HCT116 (cell line): ENCODE measurements around the gene SUSD4. TPM values are rescaled to one million over a fixed set of nuclear protein-coding genes. Genes with fewer than 3 reads are reported as not detected.

ENCODE experiments used
- ATAC-seq: fragments of 200-7000 bp; cut with Tn5 transposase; 2 replicates; pipeline ENCODE4 v1.9.1; 2020; ENCODE audit warnings: mild to moderate bottlenecking, moderate library complexity
- BruUV-seq: library from RNA; stranded (reverse); fragments of 400-500 nt; replicated peaks from 2 replicates; lab custom pipeline; 2021; lab: Mats Ljungman, UMichigan
- CTCF ChIA-PET: fragments of 300-600 bp; sonication (Branson Sonifier 250); formaldehyde crosslinking; loops from one replicate; lab custom pipeline; 2021; ENCODE audit warnings: antibody characterized with exemption; lab: Charles Lee
- POLR2A ChIA-PET: fragments of 300-600, 350-600 bp; sonication (Branson Sonifier 250); formaldehyde crosslinking; loops from one replicate; lab custom pipeline; 2021; ENCODE audit warnings: antibody characterized with exemption; lab: Charles Lee
- RAD21 ChIA-PET, 2 experiments: fragments of 300-600 bp; sonication (Branson Sonifier 250); formaldehyde crosslinking; loops; one replicate each; lab custom pipeline; 2023; ENCODE audit warnings: low total read pairs in 2 of 2; ENCODE audit not compliant: uncharacterized antibody in 2 of 2, unreplicated experiment in 2 of 2, low non-redundant PET in 1 of 2; lab: Charles Lee
- DNase-seq: peaks from one replicate; pipeline ENCODE4 v3.0.0-alpha.2; 2010; ENCODE audit warnings: low read depth, low spot score
- H2AFZ ChIP-seq: fragments of 200-600 bp; shearing (Covaris generic), sonication (generic); 2 replicates; pipeline ENCODE4 v1.6.1; 2017; ENCODE audit warnings: low read depth, mixed run types, mixed read lengths, antibody characterized with exemption, low read length; ENCODE audit not compliant: poor library complexity, severe bottlenecking
- H3K27ac ChIP-seq: 2 replicates; pipeline ENCODE4 v1.5.1; 2012; ENCODE audit warnings: low read depth, low read length
- H3K27me3 ChIP-seq: fragments of 200-600 bp; sonication (generic); 2 replicates; pipeline ENCODE4 v1.6.1; 2016; ENCODE audit warnings: mixed run types, low read length, mixed read lengths; ENCODE audit not compliant: insufficient read depth
- H3K36me3 ChIP-seq, 2 experiments: fragments of 200-500 bp in 1 of 2; fragments of 200-600 bp in 1 of 2; sonication (Bioruptor generic) in 1 of 2; sonication (generic) in 1 of 2; 2 replicates each; pipeline versions ENCODE4 v1.5.1 to v1.6.1; 2014 to 2016; ENCODE audit warnings: low read length in 2 of 2, inconsistent platforms in 1 of 2, mixed read lengths in 1 of 2, mixed run types in 1 of 2; ENCODE audit not compliant: insufficient read depth in 2 of 2, control insufficient read depth in 1 of 2
- H3K4me1 ChIP-seq, 2 experiments: fragments of 200-600 bp in 1 of 2; sonication (generic) in 1 of 2; 2 replicates each; pipeline versions ENCODE4 v1.5.1 to v1.6.1; 2012 to 2017; ENCODE audit warnings: low read length in 2 of 2, inconsistent platforms in 1 of 2, mild to moderate bottlenecking in 1 of 2, mixed read lengths in 1 of 2, mixed run types in 1 of 2, moderate library complexity in 1 of 2; ENCODE audit not compliant: insufficient read depth in 2 of 2, control insufficient read depth in 1 of 2
- H3K4me2 ChIP-seq: fragments of 200-600 bp; sonication (generic); 2 replicates; pipeline ENCODE4 v1.6.1; 2017; ENCODE audit warnings: mixed run types, low read length, mixed read lengths
- H3K4me3 ChIP-seq, 2 experiments: fragments of 200-600 bp in 1 of 2; sonication (generic) in 1 of 2; replicated peaks in 1 of 2; 2 replicates each; pipeline ENCODE4 v1.5.1; 2011 to 2016; ENCODE audit warnings: low read length in 2 of 2, control low read depth in 1 of 2, low read depth in 1 of 2, mild to moderate bottlenecking in 1 of 2, mixed read lengths in 1 of 2, mixed run types in 1 of 2
- H3K79me2 ChIP-seq: fragments of 200-600 bp; sonication (generic); 2 replicates; pipeline ENCODE4 v1.6.1; 2017; ENCODE audit warnings: mild to moderate bottlenecking, mixed run types, low read length, moderate library complexity, mixed read lengths; ENCODE audit not compliant: insufficient read depth
- H3K9ac ChIP-seq: fragments of 200-600 bp; sonication (generic); 2 replicates; pipeline ENCODE4 v1.6.1; 2016; ENCODE audit warnings: low read length, mixed read lengths
- H3K9me2 ChIP-seq: fragments of 200-600 bp; sonication (generic), shearing (Covaris generic); 2 replicates; pipeline ENCODE4 v1.6.1; 2017; ENCODE audit warnings: mixed run types, mild to moderate bottlenecking, moderate library complexity; ENCODE audit not compliant: insufficient read depth
- H3K9me3 ChIP-seq, 2 experiments: fragments of 200-500 bp in 1 of 2; fragments of 200-600 bp in 1 of 2; sonication (Bioruptor generic) in 1 of 2; sonication (generic) in 1 of 2; 2 replicates each; pipeline ENCODE4 v1.6.1; 2014 to 2017; ENCODE audit warnings: low read length in 2 of 2, mixed read lengths in 2 of 2, inconsistent platforms in 1 of 2, low read depth in 1 of 2, mild to moderate bottlenecking in 1 of 2, mixed run types in 1 of 2, moderate library complexity in 1 of 2; ENCODE audit not compliant: control insufficient read depth in 1 of 2, insufficient read depth in 1 of 2
- H4K20me1 ChIP-seq: fragments of 200-600 bp; sonication (generic), shearing (Covaris generic); 2 replicates; pipeline ENCODE4 v1.6.1; 2017; ENCODE audit warnings: mixed run types, mild to moderate bottlenecking, moderate library complexity; ENCODE audit not compliant: insufficient read depth
- CBX3 ChIP-seq: IDR thresholded peaks from 2 replicates; pipeline ENCODE4 v1.6.1; 2012; ENCODE audit warnings: low read depth
- CTCF ChIP-seq, 3 experiments: fragments of 200-600 bp in 1 of 3; sonication (generic) in 1 of 3; IDR thresholded peaks in 2 of 3; conservative IDR thresholded peaks in 1 of 3; 2 replicates each; pipeline ENCODE4 v1.5.1; 2012 to 2017; ENCODE audit warnings: low read depth in 2 of 3, low read length in 2 of 3, antibody characterized with exemption in 1 of 3, borderline replicate concordance in 1 of 3, control low read depth in 1 of 3, mild to moderate bottlenecking in 1 of 3, mixed read lengths in 1 of 3, mixed run types in 1 of 3, moderate library complexity in 1 of 3; ENCODE audit not compliant: insufficient read depth in 1 of 3
- EGR1 ChIP-seq: IDR thresholded peaks from 2 replicates; pipeline ENCODE4 v1.6.1; 2012; ENCODE audit warnings: low read depth
- FOSL1 ChIP-seq: IDR thresholded peaks from 2 replicates; pipeline ENCODE4 v1.6.1; 2012; ENCODE audit warnings: low read depth
- JUND ChIP-seq: IDR thresholded peaks from 2 replicates; pipeline ENCODE4 v1.6.1; 2012
- POLR2A ChIP-seq: IDR thresholded peaks from 2 replicates; pipeline ENCODE4 v1.7.0; 2011; ENCODE audit warnings: borderline replicate concordance; ENCODE audit not compliant: insufficient read depth, insufficient read length; ENCODE audit errors: extremely low read depth
- POLR2AphosphoS5 ChIP-seq: IDR thresholded peaks from 2 replicates; pipeline ENCODE4 v1.6.1; 2011; ENCODE audit warnings: mild to moderate bottlenecking, low read depth, low read length, moderate library complexity
- SIN3A ChIP-seq: IDR thresholded peaks from 2 replicates; pipeline ENCODE4 v1.6.1; 2012; ENCODE audit warnings: low read depth
- SRF ChIP-seq: IDR thresholded peaks from 2 replicates; pipeline ENCODE4 v1.6.1; 2012; ENCODE audit warnings: low read depth
- ZFX ChIP-seq: fragments of 450-650 bp; IDR thresholded peaks from 2 replicates; pipeline ENCODE4 v1.6.1; 2017
- ZNF274 ChIP-seq: fragments of 200-500 bp; sonication (Bioruptor generic); IDR thresholded peaks from 2 replicates; pipeline ENCODE4 v1.6.1; 2014; ENCODE audit warnings: mild to moderate bottlenecking, low read depth, low read length, inconsistent platforms
- intact Hi-C: fragments of 100-400 bp; cut with micrococcal nuclease; formaldehyde crosslinking; loops from 2 replicates; pipeline ENCODE4 v1.10.0; 2022
- total RNA-seq: library from RNA; stranded (reverse); gene quantifications from one replicate; pipeline ENCODE4 v1.2.1, GENCODE V29; 2021; ENCODE audit not compliant: unreplicated experiment
- TF ChIP-seq, protein P1 (sequence below): IDR thresholded peaks from 2 replicates; pipeline ENCODE4 v1.6.1; 2011; ENCODE audit warnings: mild to moderate bottlenecking, low read length, moderate library complexity; ENCODE audit not compliant: insufficient replicate concordance; ENCODE audit errors: extremely low read depth

SUSD4 gene
- total RNA-seq, 1 experiment from 2014 or later = 0.59 TPM

GRCh38 chr1:223334156-223334555 lies 29.8 kb downstream of the SUSD4 start (continued):
- TF ChIP-seq CTCF (IDR thresholded peaks at IDR 0.05 in 2 of 3, conservative IDR thresholded peaks at IDR 0.05 in 1 of 3; ENCODE audit: borderline replicate concordance in 1 of 3, insufficient read depth in 1 of 3, low read depth in 2 of 3, low read length in 2 of 3) = no peak
- no peak for TF ChIP-seq EGR1
- TF ChIP-seq POLR2AphosphoS5 = no peak
- TF ChIP-seq SIN3A = no peak
- TF ChIP-seq ZNF274 = no peak
- TF ChIP-seq CBX3 = no peak
- no peak for TF ChIP-seq ZFX

- TF ChIP-seq SRF = no peak
- no peak for TF ChIP-seq JUND
- TF ChIP-seq ZFX = no peak
- no peak for TF ChIP-seq CTCF (IDR thresholded peaks at IDR 0.05 in 2 of 3, conservative IDR thresholded peaks at IDR 0.05 in 1 of 3; ENCODE audit: borderline replicate concordance in 1 of 3, insufficient read depth in 1 of 3, low read depth in 2 of 3, low read length in 2 of 3)
- no peak for TF ChIP-seq POLR2A
- no peak for TF ChIP-seq FOSL1
- TF ChIP-seq SIN3A = no peak
- TF ChIP-seq, protein P1, sequence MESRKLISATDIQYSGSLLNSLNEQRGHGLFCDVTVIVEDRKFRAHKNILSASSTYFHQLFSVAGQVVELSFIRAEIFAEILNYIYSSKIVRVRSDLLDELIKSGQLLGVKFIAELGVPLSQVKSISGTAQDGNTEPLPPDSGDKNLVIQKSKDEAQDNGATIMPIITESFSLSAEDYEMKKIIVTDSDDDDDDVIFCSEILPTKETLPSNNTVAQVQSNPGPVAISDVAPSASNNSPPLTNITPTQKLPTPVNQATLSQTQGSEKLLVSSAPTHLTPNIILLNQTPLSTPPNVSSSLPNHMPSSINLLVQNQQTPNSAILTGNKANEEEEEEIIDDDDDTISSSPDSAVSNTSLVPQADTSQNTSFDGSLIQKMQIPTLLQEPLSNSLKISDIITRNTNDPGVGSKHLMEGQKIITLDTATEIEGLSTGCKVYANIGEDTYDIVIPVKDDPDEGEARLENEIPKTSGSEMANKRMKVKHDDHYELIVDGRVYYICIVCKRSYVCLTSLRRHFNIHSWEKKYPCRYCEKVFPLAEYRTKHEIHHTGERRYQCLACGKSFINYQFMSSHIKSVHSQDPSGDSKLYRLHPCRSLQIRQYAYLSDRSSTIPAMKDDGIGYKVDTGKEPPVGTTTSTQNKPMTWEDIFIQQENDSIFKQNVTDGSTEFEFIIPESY = no peak
- Histone ChIP-seq H3K4me1 (peaks cover 7 to 9% of the 10 kb centered on the region in 2 experiments; a peak in 3 of 4 replicates), H3K9ac (no peak overlapping the region), H3K79me2 (no peaks in the 10 kb centered on the region), H3K9me2 (no peaks in the 10 kb centered on the region), H3K27ac (no peak overlapping the region), H3K36me3 (no peaks in the 10 kb centered on the region), H2AFZ (no peak overlapping the region), H3K4me3 (no peak overlapping the region), H3K27me3 (peaks cover 46% of the 10 kb centered on the region), H3K9me3 (no peaks in the 10 kb centered on the region), H4K20me1 (no peaks in the 10 kb centered on the region), H3K4me2 (no peak overlapping the region)
- RAD21 ChIA-PET = no interaction called here
- intact Hi-C loops = no loop called here
- ATAC-seq (no peak), DNase-seq (no peak)
- no TSS peak for BruUV-seq
- POLR2A ChIA-PET = no interaction called here
- CTCF ChIA-PET = no interaction called here
Measured at GRCh38 chr1:223332997-223333396, 31.0 kb downstream of the SUSD4 start.
